GM12878 (cell line): ENCODE results near the gene DGKI. TPM values are rescaled to one million over a fixed set of nuclear protein-coding genes. Genes with fewer than 3 reads are reported as not detected.

Experiments
- ATAC-seq: fragments of 200-7000 bp; cut with Tn5 transposase; 3 replicates; pipeline ENCODE4 v1.9.1; 2020; ENCODE audit warnings: mild to moderate bottlenecking, moderate library complexity
- BruUV-seq: library from RNA; stranded (reverse); fragments of 400-500 nt; replicated peaks from 2 replicates; lab custom pipeline; 2021; lab: Mats Ljungman, UMichigan
- CTCF ChIA-PET: fragments of 300-600 bp; sonication (Branson Sonifier 250); formaldehyde crosslinking; extraction: SDS; loops from one replicate; lab custom pipeline; 2021; ENCODE audit warnings: inconsistent platforms; lab: Yijun Ruan, JAX
- POLR2A ChIA-PET: fragments of 350-600 bp; formaldehyde crosslinking; extraction: SDS; loops from one replicate; lab custom pipeline; 2021; ENCODE audit warnings: inconsistent platforms; lab: Charles Lee
- RAD21 ChIA-PET: fragments of 300-600 bp; sonication (Branson Sonifier 250); formaldehyde crosslinking; loops from one replicate; lab custom pipeline; 2023; ENCODE audit warnings: antibody characterized with exemption; ENCODE audit not compliant: unreplicated experiment; lab: Charles Lee
- SMC1A ChIA-PET: fragments of 300-600 bp; sonication (Branson Sonifier 250); formaldehyde crosslinking; loops from one replicate; lab custom pipeline; 2023; ENCODE audit not compliant: unreplicated experiment, uncharacterized antibody; lab: Charles Lee
- DNase-seq: peaks from one replicate; pipeline ENCODE4 v3.0.0-alpha.2; 2011; ENCODE audit warnings: low read depth, low spot score
- FAIRE-seq: peaks from 3 replicates; lab custom pipeline; 2011; peaks lifted over from hg19 to GRCh38; lab: Jason Lieb, UNC
- H2AFZ ChIP-seq: 2 replicates; pipeline ENCODE4 v1.6.0; 2011; ENCODE audit warnings: low read depth, low read length, control low read depth; ENCODE audit not compliant: control insufficient read depth
- H3K27ac ChIP-seq: 2 replicates; pipeline ENCODE4 v1.5.1; 2011; ENCODE audit warnings: control low read depth; ENCODE audit not compliant: control insufficient read depth, insufficient read depth
- H3K27me3 ChIP-seq, 2 experiments: replicated peaks in 1 of 2; 2 replicates each; pipeline versions ENCODE4 v1.6.0 to v1.6.1; 2011; ENCODE audit warnings: low read length in 1 of 2; ENCODE audit not compliant: control insufficient read depth in 2 of 2, insufficient read depth in 2 of 2
- H3K36me3 ChIP-seq, 2 experiments: 2 replicates each; pipeline ENCODE4 v1.5.1; 2011; ENCODE audit warnings: low read length in 1 of 2; ENCODE audit not compliant: control insufficient read depth in 2 of 2, insufficient read depth in 2 of 2
- H3K4me1 ChIP-seq: 2 replicates; pipeline ENCODE4 v1.6.1; 2011; ENCODE audit warnings: mild to moderate bottlenecking, low read length, moderate library complexity, mixed read lengths; ENCODE audit not compliant: control insufficient read depth, insufficient read depth
- H3K4me2 ChIP-seq: 2 replicates; pipeline ENCODE4 v1.6.0; 2011; ENCODE audit warnings: control low read depth; ENCODE audit not compliant: control insufficient read depth, insufficient read depth
- H3K4me3 ChIP-seq: fragments of 200-600 bp; sonication (generic); 2 replicates; pipeline ENCODE4 v1.5.1; 2016
- H3K79me2 ChIP-seq: 2 replicates; pipeline ENCODE4 v1.6.0; 2011; ENCODE audit warnings: low read length; ENCODE audit not compliant: control insufficient read depth, insufficient read depth
- H3K9ac ChIP-seq: 2 replicates; pipeline ENCODE4 v1.8.0; 2011; ENCODE audit warnings: low read length, control low read depth, mixed read lengths; ENCODE audit not compliant: control insufficient read depth, insufficient read depth
- H3K9me3 ChIP-seq: replicated peaks from 3 replicates; pipeline ENCODE4 v1.5.1; 2011; ENCODE audit warnings: mild to moderate bottlenecking, low read length; ENCODE audit not compliant: control insufficient read depth, insufficient read depth
- H4K20me1 ChIP-seq: 2 replicates; pipeline ENCODE4 v1.6.0; 2011; ENCODE audit not compliant: control insufficient read depth, insufficient read depth
- ASH2L ChIP-seq: fragments of 300-600, 200-600 bp; sonication (generic); IDR thresholded peaks from 2 replicates; pipeline ENCODE4 v1.6.1; 2017; ENCODE audit warnings: low read depth, mild to moderate bottlenecking, borderline replicate concordance
- CREM ChIP-seq: IDR thresholded peaks from 2 replicates; pipeline ENCODE4 v1.6.1; 2014; ENCODE audit warnings: antibody characterized with exemption, low read depth
- DPF2 ChIP-seq: fragments of 450-650 bp; IDR thresholded peaks from 2 replicates; pipeline ENCODE4 v1.6.1; 2017; ENCODE audit warnings: mild to moderate bottlenecking
- E2F4 ChIP-seq: IDR thresholded peaks from 2 replicates; pipeline ENCODE4 v1.6.1; 2012; ENCODE audit warnings: low read depth, low read length, improper control_type of control experiment
- FOS ChIP-seq: IDR thresholded peaks from 3 replicates; pipeline ENCODE4 v1.6.1; 2011; ENCODE audit warnings: borderline replicate concordance; ENCODE audit not compliant: insufficient read length; ENCODE audit errors: extremely low read depth
- HCFC1 ChIP-seq: fragments of 150-350 bp; IDR thresholded peaks from 2 replicates; pipeline ENCODE4 v1.6.1; 2014; ENCODE audit warnings: low read length
- HDGF ChIP-seq: fragments of 450-650 bp; IDR thresholded peaks from 2 replicates; pipeline ENCODE4 v1.6.1; 2016; ENCODE audit warnings: antibody characterized with exemption
- HSF1 ChIP-seq: fragments of 150-350 bp; IDR thresholded peaks from 2 replicates; pipeline ENCODE4 v1.6.1; 2014; ENCODE audit warnings: mild to moderate bottlenecking, low read depth, low read length
- MAX ChIP-seq: IDR thresholded peaks from 2 replicates; pipeline ENCODE4 v1.6.1; 2012; ENCODE audit warnings: low read depth, low read length, improper control_type of control experiment
- MXI1 ChIP-seq: fragments of 150-350 bp; IDR thresholded peaks from 2 replicates; pipeline ENCODE4 v1.6.1; 2011; ENCODE audit warnings: low read depth, mild to moderate bottlenecking, inconsistent platforms, low read length, improper control_type of control experiment
- MYC ChIP-seq: IDR thresholded peaks from 2 replicates; pipeline ENCODE4 v1.6.1; 2011; ENCODE audit warnings: mild to moderate bottlenecking, low read length, moderate library complexity, inconsistent platforms; ENCODE audit not compliant: insufficient read depth, insufficient replicate concordance, insufficient read length, severe bottlenecking
- PAX8 ChIP-seq: fragments of 450-650 bp; IDR thresholded peaks from 2 replicates; pipeline ENCODE4 v1.6.1; 2017; ENCODE audit warnings: mild to moderate bottlenecking, moderate library complexity
- PBX3 ChIP-seq: IDR thresholded peaks from 2 replicates; pipeline ENCODE4 v1.6.1; 2011; ENCODE audit warnings: mild to moderate bottlenecking, low read depth, low read length, moderate library complexity; ENCODE audit not compliant: insufficient replicate concordance
- RB1 ChIP-seq: fragments of 450-650 bp; formaldehyde crosslinking; IDR thresholded peaks from 2 replicates; pipeline ENCODE4 v1.6.1; 2017; ENCODE audit warnings: mild to moderate bottlenecking, borderline replicate concordance
- ZBTB40 ChIP-seq: fragments of 450-650 bp; IDR thresholded peaks from 2 replicates; pipeline ENCODE4 v1.6.1; 2016; ENCODE audit warnings: mild to moderate bottlenecking, moderate library complexity, borderline replicate concordance
- ZNF274 ChIP-seq: IDR thresholded peaks from one replicate; pipeline ENCODE4 v1.8.0; 2011; ENCODE audit not compliant: insufficient read length, insufficient read depth
- ZZZ3 ChIP-seq: IDR thresholded peaks from 2 replicates; pipeline ENCODE4 v1.6.1; 2011; ENCODE audit warnings: low read depth; ENCODE audit not compliant: control insufficient read depth, insufficient read length
- WGBS: methylation state at CpG from one replicate; pipeline ENCODE4 v1.1.6; 2016; ENCODE audit warnings: low lambda C conversion rate; ENCODE audit not compliant: insufficient replicate concordance, insufficient coverage; ENCODE audit errors: missing lambda C conversion rate; 5-methylcytosine and 5-hydroxymethylcytosine counted together
- in situ Hi-C: fragments of 300-500 bp; cut with MboI; formaldehyde crosslinking; loops from 9 replicates; pipeline ENCODE4 v1.14.3; 2018; ENCODE audit warnings: mixed read lengths
- intact Hi-C: fragments of 100-400 bp; cut with micrococcal nuclease; formaldehyde crosslinking; loops from one replicate; pipeline ENCODE4 v1.14.2; 2022; ENCODE audit not compliant: unreplicated experiment
- polyA plus RNA-seq, 11 experiments: library from polyadenylated mRNA; depleted of rRNA in 4 of 11; unstranded in 6 of 11; stranded (reverse) in 5 of 11; fragments of >200 nt; fragmentation: Nextera tagmentation in 4 of 11; fragmentation: Illumina TruSeq in 1 of 11; extraction: Ambion mirVana in 4 of 11; extraction: Trizol in 1 of 11; gene quantifications; 1 replicate in 1 of 11; 2 replicates in 10 of 11; pipeline versions ENCODE4 v1.2.1 to v1.2.3, GENCODE V29; 2011 to 2016; ENCODE audit warnings: inconsistent platforms in 2 of 11, missing spikeins in 2 of 11, low read depth in 1 of 11
- total RNA-seq, 4 experiments: library from RNA; depleted of rRNA in 3 of 4; stranded (reverse); fragments of >200 nt in 3 of 4; fragmentation: Illumina TruSeq in 1 of 4; extraction: Trizol in 1 of 4; gene quantifications; 2 replicates each; pipeline versions ENCODE4 v1.2.1 to v1.2.3, GENCODE V29; 2013 to 2021

DGKI gene
- total and polyA plus RNA-seq, 10 of the 15 experiments (the other 5 are each of a cell fraction or from before 2014, with no cell fraction given), result 10.4 to 37.1 (median 22.1) TPM

GRCh38 chr7:137828456-137828855 lies 18.3 kb downstream of the DGKI start:
- BruUV-seq, result no TSS peak
- in situ Hi-C loops, result no loop called here
- ChIA-PET POLR2A (interaction anchor here (0.5 to 1.4 kb wide), 3 partner anchors 9 to 67 kb away, joined by 5 to 6 read pairs (median 6); no protein-coding TSS in a partner anchor), CTCF (interaction anchor here (1.6 to 2.0 kb wide), 2 partner anchors 10 to 11 kb away, joined by 4 to 5 read pairs; no protein-coding TSS in a partner anchor), SMC1A (interaction anchor here (0.6 to 12.1 kb wide), 8 partner anchors 11 to 172 kb away, joined by 3 to 281 read pairs (median 4); no protein-coding TSS in a partner anchor), RAD21 (interaction anchor here (1.2 to 9.6 kb wide), 6 partner anchors 10 to 68 kb away, joined by 3 to 109 read pairs (median 3); no protein-coding TSS in a partner anchor)
- H4K20me1 ChIP-seq, result no peaks in the 10 kb centered on the region
- no peak for FAIRE-seq
- H3K36me3 ChIP-seq, result no peaks in the 10 kb centered on the region
- no peak overlapping the region for H3K9ac ChIP-seq
- peaks cover 7% of the 10 kb centered on the region; the same call in 2 of the 3 replicates for H3K9me3 ChIP-seq
- no peak overlapping the region for H3K4me2 ChIP-seq
- no peaks in the 10 kb centered on the region for H3K27me3 ChIP-seq
- intact Hi-C loops, result no loop called here
- no peak for ATAC-seq
- no peak for DNase-seq
- no peaks in the 10 kb centered on the region for H3K79me2 ChIP-seq
- no peak overlapping the region for H3K4me3 ChIP-seq
- 0% methylated on average over 1 of the region's 1 CpG for WGBS
- H2AFZ ChIP-seq, result no peak overlapping the region
- no peak overlapping the region for H3K27ac ChIP-seq
- H3K4me1 ChIP-seq, result no peaks in the 10 kb centered on the region
- TF ChIP-seq DPF2 (no peak), ZZZ3 (no peak), CREM (no peak), ASH2L (no peak), PBX3 (no peak), HSF1 (no peak), MYC (no peak), MXI1 (no peak), RB1 (no peak), E2F4 (no peak), HDGF (no peak), HCFC1 (no peak), MAX (no peak), ZBTB40 (no peak), FOS (no peak), ZNF274 (no peak), PAX8 (no peak)
